MCF 10A (cell line): ENCODE results near the gene KRT6C. TPM values are rescaled to one million over a fixed set of nuclear protein-coding genes. Genes with fewer than 3 reads are reported as not detected.
A peak's percentile ranks its signal among the peaks of the same experiment; 100 is the strongest.

Experiments
- BruUV-seq: library from RNA; stranded (reverse); fragments of 400-500 nt; replicated peaks from 2 replicates; lab custom pipeline; 2021; lab: Mats Ljungman, UMichigan
- CTCF ChIA-PET: fragments of 300-600 bp; sonication (Branson Sonifier 250); formaldehyde crosslinking; extraction: SDS; loops from one replicate; lab custom pipeline; 2021; ENCODE audit warnings: antibody characterized with exemption, inconsistent platforms; lab: Yijun Ruan, JAX
- POLR2A ChIA-PET: fragments of 300-600, 350-650 bp; sonication (Branson Sonifier 250); formaldehyde crosslinking; extraction: SDS; loops from one replicate; lab custom pipeline; 2020; ENCODE audit warnings: antibody characterized with exemption, inconsistent platforms; lab: Yijun Ruan, JAX
- DNase-seq: peaks from one replicate; pipeline ENCODE4 v3.0.0-alpha.2; 2018; ENCODE audit not compliant: unreplicated experiment
- H3K27ac Mint-ChIP-seq: one replicate; pipeline ENCODE4 v1.8.0; 2022; ENCODE audit warnings: mild to moderate bottlenecking, low read depth, mixed read lengths; ENCODE audit not compliant: unreplicated experiment
- H3K27me3 Mint-ChIP-seq: one replicate; pipeline ENCODE4 v1.8.0; 2022; ENCODE audit warnings: mixed read lengths; ENCODE audit not compliant: insufficient read depth, unreplicated experiment
- H3K36me3 Mint-ChIP-seq: one replicate; pipeline ENCODE4 v1.8.0; 2022; ENCODE audit warnings: mild to moderate bottlenecking, moderate library complexity, mixed read lengths; ENCODE audit not compliant: insufficient read depth, unreplicated experiment
- H3K4me1 Mint-ChIP-seq: one replicate; pipeline ENCODE4 v1.8.0; 2022; ENCODE audit warnings: mixed read lengths; ENCODE audit not compliant: insufficient read depth, unreplicated experiment
- H3K4me3 Mint-ChIP-seq: one replicate; pipeline ENCODE4 v1.8.0; 2022; ENCODE audit warnings: mild to moderate bottlenecking, moderate library complexity, mixed read lengths; ENCODE audit not compliant: unreplicated experiment
- H3K9me3 Mint-ChIP-seq: one replicate; pipeline ENCODE4 v1.8.0; 2022; ENCODE audit warnings: mixed read lengths; ENCODE audit not compliant: unreplicated experiment
- CTCF ChIP-seq: fragments of 200-600 bp; IDR thresholded peaks from one replicate; pipeline ENCODE4 v1.8.0; 2022; ENCODE audit warnings: antibody characterized with exemption, mild to moderate bottlenecking; ENCODE audit not compliant: unreplicated experiment
- intact Hi-C: fragments of 100-400 bp; cut with micrococcal nuclease; formaldehyde crosslinking; loops from 2 replicates; pipeline ENCODE4 v1.14.1; 2022
- total RNA-seq: library from RNA; stranded (reverse); gene quantifications from 2 replicates; pipeline ENCODE4 v1.2.3, GENCODE V29; 2022

Gene KRT6C
- total RNA-seq, 1 experiment from 2014 or later, result 0.19 TPM

DNA sequence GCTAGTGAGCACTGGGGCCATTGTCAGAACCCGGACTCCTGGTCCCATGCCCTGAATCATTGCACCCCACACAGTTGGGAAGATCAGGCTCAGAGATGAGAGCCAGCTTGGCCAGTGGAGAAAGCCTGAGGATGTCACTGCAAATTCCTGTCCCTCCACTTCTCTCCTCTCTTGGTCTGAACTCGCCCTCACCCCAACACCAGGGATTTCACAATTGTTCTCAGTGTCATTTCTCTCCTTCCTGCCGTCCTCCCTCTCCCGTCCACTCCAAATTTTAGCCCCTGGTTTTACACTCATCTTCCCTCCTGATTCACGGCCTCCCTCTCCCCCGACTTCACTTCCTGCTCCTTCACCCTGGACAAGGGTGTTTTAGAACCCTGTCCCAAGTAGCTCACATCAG lies 50.6 kb downstream of the KRT6C start:
- Mint-ChIP-seq H3K4me1 (peaks cover 10% of the 10 kb centered on the region), H3K9me3 (no peaks in the 10 kb centered on the region), H3K36me3 (no peaks in the 10 kb centered on the region), H3K27ac (peak overlapping the region; percentile 17), H3K4me3 (no peak overlapping the region), H3K27me3 (no peaks in the 10 kb centered on the region)
- DNase-seq, result no peak
- TF ChIP-seq CTCF, result no peak
- POLR2A ChIA-PET, result no interaction called here
- CTCF ChIA-PET, result no interaction called here
- no TSS peak for BruUV-seq
- intact Hi-C loops, result no loop called here

- intact Hi-C loops, result no loop called here
- ChIA-PET CTCF (no interaction called here), POLR2A (no interaction called here)
- no peak for TF ChIP-seq CTCF
- H3K4me1 Mint-ChIP-seq, result peaks cover 32% of the 10 kb centered on the region
- H3K27ac Mint-ChIP-seq, result peak overlapping the region; percentile 5
- H3K9me3 Mint-ChIP-seq, result no peaks in the 10 kb centered on the region
- H3K36me3 Mint-ChIP-seq, result no peaks in the 10 kb centered on the region
- H3K4me3 Mint-ChIP-seq, result no peak overlapping the region
- DNase-seq, result no peak
- BruUV-seq, result no TSS peak
- H3K27me3 Mint-ChIP-seq, result no peaks in the 10 kb centered on the region
Measured at GRCh38 chr12:52419656-52420055, 53.9 kb downstream of the KRT6C start.

DNA sequence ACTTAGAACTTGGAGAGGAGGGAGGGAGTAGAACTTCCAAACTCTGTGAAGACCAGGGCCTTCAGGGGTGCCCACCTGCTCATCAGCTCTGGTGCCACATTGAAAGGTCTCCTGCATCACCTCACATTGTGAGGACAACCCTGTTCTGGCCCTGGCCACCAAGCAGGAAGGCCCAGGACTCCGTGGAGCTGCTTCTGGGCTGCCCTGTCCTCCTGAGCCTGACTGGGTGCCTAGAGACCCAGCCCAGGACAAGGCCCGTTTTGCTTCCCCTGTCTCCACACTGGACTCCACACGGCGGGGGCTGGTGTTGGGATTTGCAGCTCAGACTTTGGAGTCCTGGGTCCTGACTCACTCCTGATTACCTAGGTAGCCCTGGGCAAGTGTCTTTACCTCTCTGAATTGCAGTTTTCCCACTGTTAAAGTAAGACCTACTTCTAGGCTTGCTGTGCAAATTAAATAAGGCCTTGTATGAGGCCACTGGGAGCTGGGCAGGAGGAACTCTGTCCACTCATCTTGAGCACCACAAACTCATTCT lies 55.0 kb downstream of the KRT6C start:
- BruUV-seq, result no TSS peak
- H3K27ac Mint-ChIP-seq, result no peak overlapping the region
- H3K27me3 Mint-ChIP-seq, result no peaks in the 10 kb centered on the region
- H3K4me1 Mint-ChIP-seq, result peaks cover 32% of the 10 kb centered on the region
- H3K9me3 Mint-ChIP-seq, result no peaks in the 10 kb centered on the region
- H3K36me3 Mint-ChIP-seq, result no peaks in the 10 kb centered on the region
- no peak for TF ChIP-seq CTCF
- no peak for DNase-seq
- intact Hi-C loops, result no loop called here
- ChIA-PET CTCF (interaction anchor here (0.5 to 1.1 kb wide), 3 partner anchors 9 to 92 kb away, joined by 3 to 6 read pairs (median 3); no protein-coding TSS in a partner anchor), POLR2A (interaction anchor here (0.8 kb wide), 1 partner anchor 33 kb away, joined by 4 read pairs; the partner anchor contains the start of gene KRT6B)
- H3K4me3 Mint-ChIP-seq, result no peak overlapping the region

Other genes with a start within 250 kb of the KRT6C start
- gene KRT7, start 240.6 kb downstream of the KRT6C start, total RNA-seq, result 2,379 and 3,360 TPM in 2 replicates
- 37.8 and 45.1 TPM in 2 replicates for gene KRT86, start 199.2 kb downstream of the KRT6C start, total RNA-seq
- gene KRT81, start 182.3 kb downstream of the KRT6C start, total RNA-seq, result 2,023 and 2,244 TPM in 2 replicates
- 12.2 and 14.5 TPM in 2 replicates for gene KRT83, start 152.4 kb downstream of the KRT6C start, total RNA-seq
- gene KRT85, start 106.3 kb downstream of the KRT6C start, total RNA-seq, result 0.23 TPM in 1 of 2 replicates, not detected in the other
- gene KRT84, start 88.2 kb downstream of the KRT6C start, total RNA-seq, result not detected in 2 replicates
- not detected in 2 replicates for gene KRT82, start 67.5 kb downstream of the KRT6C start, total RNA-seq
- gene KRT75, start 39.4 kb downstream of the KRT6C start, total RNA-seq, result not detected in 2 replicates
- gene KRT6B, start 21.7 kb downstream of the KRT6C start, total RNA-seq, result 2.3 and 3.3 TPM in 2 replicates
- 1,403 and 1,688 TPM in 2 replicates for gene KRT6A, start 19.5 kb upstream of the KRT6C start, total RNA-seq
- 1,273 and 3,552 TPM in 2 replicates for gene KRT5, start 46.6 kb upstream of the KRT6C start, total RNA-seq
- not detected in 2 replicates for gene KRT71, start 79.3 kb upstream of the KRT6C start, total RNA-seq
- not detected in 2 replicates for gene KRT74, start 100.0 kb upstream of the KRT6C start, total RNA-seq
- not detected in 2 replicates for gene KRT72, start 127.7 kb upstream of the KRT6C start, total RNA-seq
- not detected in 2 replicates for gene KRT73, start 144.8 kb upstream of the KRT6C start, total RNA-seq
- not detected in 2 replicates for gene KRT2, start 178.4 kb upstream of the KRT6C start, total RNA-seq
- not detected in 2 replicates for gene KRT1, start 206.6 kb upstream of the KRT6C start, total RNA-seq
- not detected in 2 replicates for gene KRT77, start 229.7 kb upstream of the KRT6C start, total RNA-seq